ENCODE results near the gene SRP68. TPM values are rescaled to one million over a fixed set of nuclear protein-coding genes. Genes with fewer than 3 reads are reported as not detected.

The SRP68 gene
- polyA plus RNA-seq, 1 donor = 65.2 TPM

- Histone ChIP-seq H3K4me1 (ENCODE audit: control insufficient read depth, insufficient read depth, low read length) (peaks cover 16% of the 10 kb centered on the region), H3K27me3 (ENCODE audit: control insufficient read depth, insufficient read depth, low read length) (no peaks in the 10 kb centered on the region), H3K36me3 (ENCODE audit: control insufficient read depth, insufficient read depth, low read length) (peaks cover 18% of the 10 kb centered on the region), H3K4me3 (ENCODE audit: low read length) (no peak overlapping the region), H3K9me3 (ENCODE audit: control insufficient read depth, low read depth, low read length) (peaks cover 3% of the 10 kb centered on the region), H3K27ac (ENCODE audit: low read length) (peak overlapping the region; percentile 12)
- no CpG with 5 or more reads among the region's 5 CpGs for WGBS (ENCODE audit: insufficient coverage, low lambda C conversion rate)
- peak; percentile 38 to 55 for DNase-seq
Measured at GRCh38 chr17:76104896-76105231, 32.5 kb upstream of the SRP68 start.

GRCh38 chr17:76104140-76104895, 32.0 kb upstream of the SRP68 start:
- Histone ChIP-seq H3K9me3 (ENCODE audit: control insufficient read depth, low read depth, low read length) (peaks cover 3% of the 10 kb centered on the region), H3K4me1 (ENCODE audit: control insufficient read depth, insufficient read depth, low read length) (peaks cover 16% of the 10 kb centered on the region), H3K36me3 (ENCODE audit: control insufficient read depth, insufficient read depth, low read length) (peaks cover 24% of the 10 kb centered on the region), H3K4me3 (ENCODE audit: low read length) (peak overlapping the region; percentile 76), H3K27me3 (ENCODE audit: control insufficient read depth, insufficient read depth, low read length) (no peaks in the 10 kb centered on the region), H3K27ac (ENCODE audit: low read length) (peak overlapping the region; percentile 75)
- DNase-seq = no peak
- 100% methylated on average over 1 of the region's 29 CpGs for WGBS (ENCODE audit: insufficient coverage, low lambda C conversion rate)

- Histone ChIP-seq H3K36me3 (ENCODE audit: control insufficient read depth, insufficient read depth, low read length) (peaks cover 27% of the 10 kb centered on the region), H3K4me3 (ENCODE audit: low read length) (peak within 1 kb of the TSS; percentile 76), H3K4me1 (ENCODE audit: control insufficient read depth, insufficient read depth, low read length) (peaks cover 16% of the 10 kb centered on the region), H3K9me3 (ENCODE audit: control insufficient read depth, low read depth, low read length) (peaks cover 3% of the 10 kb centered on the region), H3K27ac (ENCODE audit: low read length) (peak within 1 kb of the TSS; percentile 75), H3K27me3 (ENCODE audit: control insufficient read depth, insufficient read depth, low read length) (no peaks in the 10 kb centered on the region)
- DNase-seq = peak; percentile 92 to 94
- no CpG with 5 or more reads among the region's 55 CpGs for WGBS (ENCODE audit: insufficient coverage, low lambda C conversion rate)
Measured at GRCh38 chr17:76103274-76104139, 31.2 kb upstream of the SRP68 start, which contains the start of gene EXOC7. Gene EXOC7 (minus strand): TSS chr17:76103787. CDS start chr17:76103692, 95 bp downstream.

- Histone ChIP-seq H3K9me3 (ENCODE audit: control insufficient read depth, low read depth, low read length) (peaks cover 3% of the 10 kb centered on the region), H3K27ac (ENCODE audit: low read length) (peak overlapping the region; percentile 75), H3K4me1 (ENCODE audit: control insufficient read depth, insufficient read depth, low read length) (peaks cover 16% of the 10 kb centered on the region), H3K36me3 (ENCODE audit: control insufficient read depth, insufficient read depth, low read length) (peaks cover 27% of the 10 kb centered on the region), H3K27me3 (ENCODE audit: control insufficient read depth, insufficient read depth, low read length) (no peaks in the 10 kb centered on the region), H3K4me3 (ENCODE audit: low read length) (peak overlapping the region; percentile 76)
- WGBS (ENCODE audit: insufficient coverage, low lambda C conversion rate) = no CpG with 5 or more reads among the region's 4 CpGs
- DNase-seq = no peak
Measured at GRCh38 chr17:76102944-76103273, 30.6 kb upstream of the SRP68 start.

- WGBS (ENCODE audit: insufficient coverage, low lambda C conversion rate) = 100% methylated on average over 2 of the region's 19 CpGs
- H3K27me3 ChIP-seq (ENCODE audit: control insufficient read depth, insufficient read depth, low read length) = no peaks in the 10 kb centered on the region
- DNase-seq = peak in 1 of 2 donors; percentile 0
Measured at GRCh38 chr17:76097716-76098295, 25.5 kb upstream of the SRP68 start.

GRCh38 chr17:76095943-76096342, 23.6 kb upstream of the SRP68 start:
- WGBS (ENCODE audit: insufficient coverage, low lambda C conversion rate) = no CpG with 5 or more reads among the region's 13 CpGs
- Histone ChIP-seq H3K9me3 (ENCODE audit: control insufficient read depth, low read depth, low read length) (no peaks in the 10 kb centered on the region), H3K27me3 (ENCODE audit: control insufficient read depth, insufficient read depth, low read length) (no peaks in the 10 kb centered on the region), H3K4me3 (ENCODE audit: low read length) (no peak overlapping the region), H3K36me3 (ENCODE audit: control insufficient read depth, insufficient read depth, low read length) (peaks cover 76% of the 10 kb centered on the region), H3K27ac (ENCODE audit: low read length) (no peak overlapping the region), H3K4me1 (ENCODE audit: control insufficient read depth, insufficient read depth, low read length) (no peaks in the 10 kb centered on the region)
- DNase-seq = no peak

More at GRCh38 chr17:76097716-76098295, 25.5 kb upstream of the SRP68 start:
- Histone ChIP-seq H3K27ac (ENCODE audit: low read length) (no peak overlapping the region), H3K9me3 (ENCODE audit: control insufficient read depth, low read depth, low read length) (no peaks in the 10 kb centered on the region), H3K36me3 (ENCODE audit: control insufficient read depth, insufficient read depth, low read length) (peaks cover 73% of the 10 kb centered on the region), H3K4me3 (ENCODE audit: low read length) (no peak overlapping the region), H3K4me1 (ENCODE audit: control insufficient read depth, insufficient read depth, low read length) (peaks cover 3% of the 10 kb centered on the region)

GRCh38 chr17:76094046-76094445, 21.7 kb upstream of the SRP68 start:
- Histone ChIP-seq H3K27ac (ENCODE audit: low read length) (no peak overlapping the region), H3K4me3 (ENCODE audit: low read length) (no peak overlapping the region), H3K4me1 (ENCODE audit: control insufficient read depth, insufficient read depth, low read length) (no peaks in the 10 kb centered on the region), H3K27me3 (ENCODE audit: control insufficient read depth, insufficient read depth, low read length) (no peaks in the 10 kb centered on the region), H3K36me3 (ENCODE audit: control insufficient read depth, insufficient read depth, low read length) (peaks cover 81% of the 10 kb centered on the region), H3K9me3 (ENCODE audit: control insufficient read depth, low read depth, low read length) (no peaks in the 10 kb centered on the region)
- no peak for DNase-seq
- no CpG with 5 or more reads among the region's 11 CpGs for WGBS (ENCODE audit: insufficient coverage, low lambda C conversion rate)

GRCh38 chr17:76092526-76093413, 20.5 kb upstream of the SRP68 start:
- Histone ChIP-seq H3K27ac (ENCODE audit: low read length) (no peak overlapping the region), H3K9me3 (ENCODE audit: control insufficient read depth, low read depth, low read length) (no peaks in the 10 kb centered on the region), H3K4me1 (ENCODE audit: control insufficient read depth, insufficient read depth, low read length) (no peaks in the 10 kb centered on the region), H3K4me3 (ENCODE audit: low read length) (no peak overlapping the region), H3K36me3 (ENCODE audit: control insufficient read depth, insufficient read depth, low read length) (peaks cover 92% of the 10 kb centered on the region), H3K27me3 (ENCODE audit: control insufficient read depth, insufficient read depth, low read length) (no peaks in the 10 kb centered on the region)
- WGBS (ENCODE audit: insufficient coverage, low lambda C conversion rate) = no CpG with 5 or more reads among the region's 20 CpGs
- peak in 1 of 2 donors; percentile 0 for DNase-seq

- Histone ChIP-seq H3K9me3 (ENCODE audit: control insufficient read depth, low read depth, low read length) (no peaks in the 10 kb centered on the region), H3K27ac (ENCODE audit: low read length) (no peak overlapping the region), H3K4me3 (ENCODE audit: low read length) (no peak overlapping the region), H3K27me3 (ENCODE audit: control insufficient read depth, insufficient read depth, low read length) (no peaks in the 10 kb centered on the region), H3K4me1 (ENCODE audit: control insufficient read depth, insufficient read depth, low read length) (no peaks in the 10 kb centered on the region), H3K36me3 (ENCODE audit: control insufficient read depth, insufficient read depth, low read length) (peaks cover 92% of the 10 kb centered on the region)
- DNase-seq = no peak
- WGBS (ENCODE audit: insufficient coverage, low lambda C conversion rate) = 100% methylated on average over 1 of the region's 23 CpGs
Measured at GRCh38 chr17:76091526-76092286, 19.4 kb upstream of the SRP68 start.

Data from large intestine (tissue), 3 donors.